ENCODE measurements around the gene TMEM80. TPM values are rescaled to one million over a fixed set of nuclear protein-coding genes. Genes with fewer than 3 reads are reported as not detected.

Gene TMEM80
- total RNA-seq, 1 experiment from 2014 or later = 10.8 TPM

- intact Hi-C loops (cut with micrococcal nuclease) = no loop called here
Measured at GRCh38 chr11:704781-705645, 9.4 kb downstream of the TMEM80 start.

GRCh38 chr11:705646-706438, 10.2 kb downstream of the TMEM80 start, which contains the start of gene EPS8L2:
EPS8L2 (plus strand) TSS chr11:706231; CDS start chr11:709408, 3,177 bp downstream.
- peaks cover 42% of the 10 kb centered on the region for H3K4me1 ChIP-seq (ENCODE audit: insufficient read depth, low read length)
- H3F3A ChIP-seq (ENCODE audit: low read length, unreplicated experiment) = no peaks in the 10 kb centered on the region
- peak within 1 kb of the TSS; percentile 97 for H3K4me3 ChIP-seq (ENCODE audit: low read length)
- TF ChIP-seq EZH2phosphoT487 (IDR thresholded peaks at IDR 0.05; ENCODE audit: borderline replicate concordance, low read length) = no peak
- TF ChIP-seq, protein P1, sequence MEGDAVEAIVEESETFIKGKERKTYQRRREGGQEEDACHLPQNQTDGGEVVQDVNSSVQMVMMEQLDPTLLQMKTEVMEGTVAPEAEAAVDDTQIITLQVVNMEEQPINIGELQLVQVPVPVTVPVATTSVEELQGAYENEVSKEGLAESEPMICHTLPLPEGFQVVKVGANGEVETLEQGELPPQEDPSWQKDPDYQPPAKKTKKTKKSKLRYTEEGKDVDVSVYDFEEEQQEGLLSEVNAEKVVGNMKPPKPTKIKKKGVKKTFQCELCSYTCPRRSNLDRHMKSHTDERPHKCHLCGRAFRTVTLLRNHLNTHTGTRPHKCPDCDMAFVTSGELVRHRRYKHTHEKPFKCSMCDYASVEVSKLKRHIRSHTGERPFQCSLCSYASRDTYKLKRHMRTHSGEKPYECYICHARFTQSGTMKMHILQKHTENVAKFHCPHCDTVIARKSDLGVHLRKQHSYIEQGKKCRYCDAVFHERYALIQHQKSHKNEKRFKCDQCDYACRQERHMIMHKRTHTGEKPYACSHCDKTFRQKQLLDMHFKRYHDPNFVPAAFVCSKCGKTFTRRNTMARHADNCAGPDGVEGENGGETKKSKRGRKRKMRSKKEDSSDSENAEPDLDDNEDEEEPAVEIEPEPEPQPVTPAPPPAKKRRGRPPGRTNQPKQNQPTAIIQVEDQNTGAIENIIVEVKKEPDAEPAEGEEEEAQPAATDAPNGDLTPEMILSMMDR (conservative IDR thresholded peaks at IDR 0.05; ENCODE audit: low read depth, low read length) = no peak
- TF ChIP-seq EZH2 (IDR thresholded peaks at IDR 0.05; ENCODE audit: low read length, unreplicated experiment) = no peak
- no TSS peak for BruUV-seq (replicated peaks)
- peak within 1 kb of the TSS; percentile 88 for H3K9ac ChIP-seq (ENCODE audit: low read length)
- H4K20me1 ChIP-seq (ENCODE audit: low read length) = no peaks in the 10 kb centered on the region; the same call in 1 of the 2 replicates
- H3K27ac ChIP-seq (ENCODE audit: low read length) = peak within 1 kb of the TSS; percentile 80
- ATAC-seq = peak; percentile 44
- CTCF ChIA-PET = interaction anchor here (0.6 kb wide), 1 partner anchor 71 kb away, joined by 9 read pairs; the partner anchor contains the start of gene GATD1
- no peaks in the 10 kb centered on the region; the same call in 1 of the 2 replicates for H3K36me3 ChIP-seq (ENCODE audit: low read depth, low read length)
- intact Hi-C loops (cut with micrococcal nuclease) = no loop called here
- peak within 1 kb of the TSS; percentile 65 for H2AFZ ChIP-seq (ENCODE audit: low read length)
- peak within 1 kb of the TSS; percentile 99 for H3K4me2 ChIP-seq (ENCODE audit: low read length)
- POLR2A ChIA-PET (ENCODE audit: unreplicated experiment) = interaction anchor here (0.6 kb wide), 1 partner anchor 78 kb away, joined by 4 read pairs; no protein-coding TSS in a partner anchor
- no peaks in the 10 kb centered on the region for H3K9me3 ChIP-seq (ENCODE audit: low read length)
- no peaks in the 10 kb centered on the region for H3K27me3 ChIP-seq (ENCODE audit: low read length)
- no peaks in the 10 kb centered on the region for H3K9me2 ChIP-seq (replicated peaks; ENCODE audit: low read length)
- peaks cover 47% of the 10 kb centered on the region for H3K79me2 ChIP-seq (ENCODE audit: low read length)
- DNase-seq = peak; percentile 66

More at GRCh38 chr11:704781-705645, 9.4 kb downstream of the TMEM80 start:
- no peaks in the 10 kb centered on the region; the same call in 1 of the 2 replicates for H3K36me3 ChIP-seq (ENCODE audit: low read depth, low read length)
- H4K20me1 ChIP-seq (ENCODE audit: low read length) = no peaks in the 10 kb centered on the region; the same call in 1 of the 2 replicates
- ChIA-PET POLR2A (ENCODE audit: unreplicated experiment) (interaction anchor here (0.5 to 0.6 kb wide), 3 partner anchors 11 to 79 kb away, joined by 3 to 12 read pairs (median 4); no protein-coding TSS in a partner anchor), CTCF (interaction anchor here (1.0 kb wide), 1 partner anchor 23 kb away, joined by 4 read pairs; no protein-coding TSS in a partner anchor)
- TF ChIP-seq, protein P1 (conservative IDR thresholded peaks at IDR 0.05; ENCODE audit: low read depth, low read length) = no peak
- TF ChIP-seq EZH2 (IDR thresholded peaks at IDR 0.05; ENCODE audit: low read length, unreplicated experiment) (no peak), EZH2phosphoT487 (IDR thresholded peaks at IDR 0.05; ENCODE audit: borderline replicate concordance, low read length) (no peak)
- peaks cover 43% of the 10 kb centered on the region for H3K79me2 ChIP-seq (ENCODE audit: low read length)
- DNase-seq (peak; percentile 75), ATAC-seq (peak; percentile 62)
- BruUV-seq (replicated peaks) = TSS peak; percentile 19
- peak overlapping the region; percentile 97 for H3K4me3 ChIP-seq (ENCODE audit: low read length)
- H3K9me3 ChIP-seq (ENCODE audit: low read length) = no peaks in the 10 kb centered on the region
- H2AFZ ChIP-seq (ENCODE audit: low read length) = peak overlapping the region; percentile 35; the same call in 1 of the 2 replicates
- H3K27me3 ChIP-seq (ENCODE audit: low read length) = no peaks in the 10 kb centered on the region
- peak overlapping the region; percentile 88 for H3K9ac ChIP-seq (ENCODE audit: low read length)
- H3K4me2 ChIP-seq (ENCODE audit: low read length) = peak overlapping the region; percentile 94
- H3F3A ChIP-seq (ENCODE audit: low read length, unreplicated experiment) = no peaks in the 10 kb centered on the region
- peaks cover 42% of the 10 kb centered on the region for H3K4me1 ChIP-seq (ENCODE audit: insufficient read depth, low read length)
- H3K9me2 ChIP-seq (replicated peaks; ENCODE audit: low read length) = no peaks in the 10 kb centered on the region
- H3K27ac ChIP-seq (ENCODE audit: low read length) = peak overlapping the region; percentile 70

All from PC-3 (cell line).